ELF-1 (cell line): ENCODE measurements around the gene ZNF277.

Experiments
- DNase-seq: peaks from one replicate; pipeline ENCODE4 v3.0.0-alpha.2; 2016; ENCODE audit warnings: low read depth, low spot score

The ZNF277 gene

GRCh38 chr7:112391079-112391821, 184.8 kb downstream of the ZNF277 start:
- peak; percentile 48 for DNase-seq

DNA sequence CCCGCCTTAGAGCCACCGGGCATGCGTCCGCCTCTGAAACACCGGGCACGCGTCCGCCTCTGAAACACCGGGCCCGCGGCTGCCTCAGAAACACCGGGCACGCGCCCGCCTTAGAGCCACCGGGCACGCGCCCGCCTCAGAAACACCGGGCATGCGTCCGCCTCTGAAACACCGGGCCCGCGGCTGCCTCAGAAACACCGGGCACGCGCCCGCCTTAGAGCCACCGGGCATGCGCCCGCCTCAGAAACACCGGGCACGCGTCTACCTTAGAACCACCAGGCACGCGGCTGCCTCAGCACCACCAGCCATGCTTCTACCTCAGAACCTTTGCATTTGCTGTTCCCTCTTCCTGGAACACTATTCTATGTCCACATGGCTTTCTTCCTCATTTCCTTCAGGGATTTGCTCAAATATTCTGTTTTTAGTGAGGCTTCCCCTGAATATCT, 185.4 kb downstream of the ZNF277 start:
- peak; percentile 75 for DNase-seq
